HepG2 (cell line): ENCODE measurements around the gene TSGA10IP. TPM values are rescaled to one million over a fixed set of nuclear protein-coding genes. Genes with fewer than 3 reads are reported as not detected.

ENCODE experiments used
- ARID5B ChIP-seq: IDR thresholded peaks from 2 replicates; pipeline ENCODE4 v1.4.0; 2020; ENCODE audit warnings: mild to moderate bottlenecking, missing genetic modification reagents
- ATRX ChIP-seq: sonication (generic); formaldehyde crosslinking; IDR thresholded peaks from 2 replicates; pipeline ENCODE4 v1.4.0; 2020; ENCODE audit warnings: missing genetic modification reagents, borderline replicate concordance
- FOXA3 ChIP-seq: IDR thresholded peaks from 2 replicates; pipeline ENCODE4 v1.6.1; 2016; ENCODE audit warnings: missing genetic modification reagents, missing compliant biosample characterization
- FOXK1 ChIP-seq: sonication (generic); formaldehyde crosslinking; IDR thresholded peaks from 2 replicates; pipeline ENCODE4 v1.4.0; 2020; ENCODE audit warnings: low read depth, missing genetic modification reagents, borderline replicate concordance
- JDP2 ChIP-seq: sonication (generic); formaldehyde crosslinking; IDR thresholded peaks from 2 replicates; pipeline ENCODE4 v1.8.1; 2022; ENCODE audit warnings: missing genetic modification reagents, borderline replicate concordance
- MAX ChIP-seq: IDR thresholded peaks from 2 replicates; pipeline ENCODE4 v1.6.1; 2012; ENCODE audit warnings: inconsistent platforms
- NKX3-1 ChIP-seq: sonication (generic); formaldehyde crosslinking; IDR thresholded peaks from 2 replicates; pipeline ENCODE4 v1.5.0; 2020; ENCODE audit warnings: missing genetic modification reagents
- NR0B2 ChIP-seq: sonication (generic); formaldehyde crosslinking; IDR thresholded peaks from 2 replicates; pipeline ENCODE4 v1.4.0; 2020; ENCODE audit warnings: mild to moderate bottlenecking, missing genetic modification reagents
- NR2C2 ChIP-seq: sonication (generic); formaldehyde crosslinking; IDR thresholded peaks from 2 replicates; pipeline ENCODE4 v1.4.0; 2020; ENCODE audit warnings: missing genetic modification reagents, mild to moderate bottlenecking, moderate library complexity, borderline replicate concordance
- PHF8 ChIP-seq: sonication (generic); formaldehyde crosslinking; IDR thresholded peaks from 2 replicates; pipeline ENCODE4 v1.5.0; 2020; ENCODE audit warnings: missing genetic modification reagents
- RARA ChIP-seq: IDR thresholded peaks from 2 replicates; pipeline ENCODE4 v1.6.1; 2016; ENCODE audit warnings: missing genetic modification reagents, missing compliant biosample characterization
- STAT5B ChIP-seq: sonication (generic); formaldehyde crosslinking; IDR thresholded peaks from 2 replicates; pipeline ENCODE4 v1.4.0; 2020; ENCODE audit warnings: missing genetic modification reagents
- TAF15 ChIP-seq: fragments of 200-400 bp; formaldehyde crosslinking; IDR thresholded peaks from one replicate; pipeline ENCODE4 v1.6.1; 2018; ENCODE audit warnings: mild to moderate bottlenecking, low read depth, low read length; ENCODE audit not compliant: poor library complexity, severe bottlenecking
- TOE1 ChIP-seq: sonication (generic); formaldehyde crosslinking; IDR thresholded peaks from 2 replicates; pipeline ENCODE4 v1.4.0; 2020; ENCODE audit warnings: mild to moderate bottlenecking, missing genetic modification reagents
- WIZ ChIP-seq: sonication (generic); formaldehyde crosslinking; IDR thresholded peaks from 2 replicates; pipeline ENCODE4 v1.5.1; 2020; ENCODE audit warnings: mild to moderate bottlenecking, missing genetic modification reagents
- ZFP1 ChIP-seq: IDR thresholded peaks from 2 replicates; pipeline ENCODE4 v1.6.1; 2016
- ZNF138 ChIP-seq: sonication (generic); formaldehyde crosslinking; IDR thresholded peaks from 2 replicates; pipeline ENCODE4 v1.5.0; 2020; ENCODE audit warnings: mild to moderate bottlenecking, low read depth, missing genetic modification reagents
- ZNF24 ChIP-seq: fragments of 450-650 bp; IDR thresholded peaks from 2 replicates; pipeline ENCODE4 v1.6.1; 2017; ENCODE audit warnings: antibody characterized with exemption, mild to moderate bottlenecking
- ZNF512B ChIP-seq: sonication (generic); formaldehyde crosslinking; IDR thresholded peaks from 2 replicates; pipeline ENCODE4 v1.5.1; 2020; ENCODE audit warnings: missing genetic modification reagents, mild to moderate bottlenecking, borderline replicate concordance
- ZNF766 ChIP-seq: sonication (generic); formaldehyde crosslinking; IDR thresholded peaks from 2 replicates; pipeline ENCODE4 v1.5.0; 2020; ENCODE audit warnings: missing genetic modification reagents, borderline replicate concordance
- polyA plus RNA-seq, 8 experiments: library from polyadenylated mRNA; depleted of rRNA in 3 of 8; stranded (reverse) in 7 of 8; unstranded in 1 of 8; fragments of >200 nt; fragmentation: Illumina TruSeq in 4 of 8; extraction: Trizol in 4 of 8; gene quantifications; 2 replicates each; pipeline versions ENCODE4 v1.2.1 to v1.2.3, GENCODE V29; 2011 to 2016; ENCODE audit warnings: low read depth in 4 of 8, missing spikeins in 1 of 8, mixed read lengths in 1 of 8; ENCODE audit not compliant: insufficient read depth in 1 of 8
- total RNA-seq, 5 experiments: library from RNA; depleted of rRNA; stranded (reverse); fragments of >200 nt; fragmentation: Illumina TruSeq; extraction: Trizol; gene quantifications; 2 replicates each; pipeline ENCODE4 v1.2.3, GENCODE V29; 2016; ENCODE audit warnings: low read depth in 1 of 5
- TF ChIP-seq, protein P1 (sequence below): sonication (generic); formaldehyde crosslinking; IDR thresholded peaks from 2 replicates; pipeline ENCODE4 v1.8.0; 2022; ENCODE audit warnings: mild to moderate bottlenecking, missing genetic modification reagents

TSGA10IP gene
- total and polyA plus RNA-seq, 2 of the 13 experiments (the other 11 are each of a cell fraction or from before 2014, with no cell fraction given): not detected

DNA sequence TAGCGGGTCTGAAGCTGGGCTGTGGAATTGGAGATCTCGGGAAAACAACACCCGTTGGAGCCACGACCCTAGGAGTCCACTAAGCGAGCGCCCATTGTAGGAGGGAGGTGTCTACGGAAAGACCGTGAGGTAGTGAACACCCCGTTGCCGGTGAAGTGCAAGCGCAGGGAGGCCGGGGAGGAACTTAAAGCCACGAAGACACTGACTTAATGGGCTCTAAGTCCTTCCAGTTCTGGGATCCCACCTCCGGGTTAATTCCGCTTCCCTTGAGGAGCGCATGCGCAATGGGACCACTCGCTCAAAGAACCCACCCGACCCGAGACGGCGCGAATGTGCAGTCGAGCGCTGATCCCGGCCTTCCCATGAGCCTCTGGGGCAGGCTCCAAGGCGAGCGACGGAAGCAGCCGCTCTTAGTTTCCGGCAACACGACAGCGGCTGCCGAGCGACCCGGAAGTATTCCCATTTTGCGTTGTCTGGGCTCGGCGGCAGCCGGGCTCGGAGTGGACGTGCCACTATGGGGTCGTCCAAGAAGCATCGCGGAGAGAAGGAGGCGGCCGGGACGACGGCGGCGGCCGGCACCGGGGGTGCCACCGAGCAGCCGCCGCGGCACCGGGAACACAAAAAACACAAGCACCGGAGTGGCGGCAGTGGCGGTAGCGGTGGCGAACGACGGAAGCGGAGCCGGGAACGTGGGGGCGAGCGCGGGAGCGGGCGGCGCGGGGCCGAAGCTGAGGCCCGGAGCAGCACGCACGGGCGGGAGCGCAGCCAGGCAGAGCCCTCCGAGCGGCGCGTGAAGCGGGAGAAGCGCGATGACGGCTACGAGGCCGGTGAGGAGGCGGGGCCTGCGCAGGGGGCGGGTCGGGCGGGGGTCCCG lies 16.2 kb downstream of the TSGA10IP start, which contains the start of gene SART1 (continued):
- TF ChIP-seq ZNF138 (CRISPR knock-in tag) (0 out of 2 replicates have a peak, but pooled peaks have one; percentile 72), PHF8 (CRISPR knock-in tag) (peak; percentile 82), MAX (peak; percentile 74), JDP2 (CRISPR knock-in tag) (no peak), FOXK1 (CRISPR knock-in tag) (peak; percentile 99), ATRX (CRISPR knock-in tag) (no peak), TOE1 (CRISPR knock-in tag) (no peak), STAT5B (CRISPR knock-in tag) (no peak), TAF15 (no peak), ARID5B (CRISPR knock-in tag) (no peak; the same call in 1 of the 2 replicates), ZNF512B (no peak), NR0B2 (peak; percentile 84; the same call in 1 of the 2 replicates), RARA (CRISPR knock-in tag) (0 out of 2 replicates have a peak, but pooled peaks have one; percentile 29), ZNF24 (no peak), NKX3-1 (CRISPR knock-in tag) (no peak), FOXA3 (CRISPR knock-in tag) (peak; percentile 60), NR2C2 (CRISPR knock-in tag) (peak; percentile 100), WIZ (0 out of 2 replicates have a peak, but pooled peaks have one; percentile 56), ZNF766 (CRISPR knock-in tag) (peak; percentile 76; the same call in 1 of the 2 replicates), ZFP1 (CRISPR knock-in tag) (no peak)
- TF ChIP-seq, protein P1, sequence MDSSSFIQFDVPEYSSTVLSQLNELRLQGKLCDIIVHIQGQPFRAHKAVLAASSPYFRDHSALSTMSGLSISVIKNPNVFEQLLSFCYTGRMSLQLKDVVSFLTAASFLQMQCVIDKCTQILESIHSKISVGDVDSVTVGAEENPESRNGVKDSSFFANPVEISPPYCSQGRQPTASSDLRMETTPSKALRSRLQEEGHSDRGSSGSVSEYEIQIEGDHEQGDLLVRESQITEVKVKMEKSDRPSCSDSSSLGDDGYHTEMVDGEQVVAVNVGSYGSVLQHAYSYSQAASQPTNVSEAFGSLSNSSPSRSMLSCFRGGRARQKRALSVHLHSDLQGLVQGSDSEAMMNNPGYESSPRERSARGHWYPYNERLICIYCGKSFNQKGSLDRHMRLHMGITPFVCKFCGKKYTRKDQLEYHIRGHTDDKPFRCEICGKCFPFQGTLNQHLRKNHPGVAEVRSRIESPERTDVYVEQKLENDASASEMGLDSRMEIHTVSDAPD (CRISPR knock-in tag): no peak
